ENCODE measurements around the gene PLEKHA5.
"Not testable (repeated sequence)": the region's sequence is repeated elsewhere in the genome, so short reads cannot be mapped to it uniquely, and the experiment has no call there.

The PLEKHA5 gene

GRCh38 chr12:19201661-19202060, 72.1 kb downstream of the PLEKHA5 start:
- DNase-seq = no peak

GRCh38 chr12:19203013-19203412, 73.5 kb downstream of the PLEKHA5 start:
- DNase-seq = no peak

GRCh38 chr12:19203539-19204506, 74.3 kb downstream of the PLEKHA5 start:
- no peak for DNase-seq

- DNase-seq = no peak
Observed at GRCh38 chr12:19205120-19205519, 75.6 kb downstream of the PLEKHA5 start.

- DNase-seq = no peak
Observed at GRCh38 chr12:19206493-19207077, 77.1 kb downstream of the PLEKHA5 start.

- DNase-seq = no peak
Observed at GRCh38 chr12:19208456-19208855, 78.9 kb downstream of the PLEKHA5 start.

GRCh38 chr12:19209661-19210060, 80.1 kb downstream of the PLEKHA5 start:
- DNase-seq = peak; percentile 60

- DNase-seq = no peak
Observed at GRCh38 chr12:19211802-19212201, 82.3 kb downstream of the PLEKHA5 start.

- DNase-seq = no peak
Observed at GRCh38 chr12:19212245-19212644, 82.7 kb downstream of the PLEKHA5 start.

GRCh38 chr12:19214020-19214419, 84.5 kb downstream of the PLEKHA5 start:
- no peak for DNase-seq

- DNase-seq = no peak
Observed at GRCh38 chr12:19215115-19215514, 85.6 kb downstream of the PLEKHA5 start.

- no peak for DNase-seq
Observed at GRCh38 chr12:19217446-19217845, 87.9 kb downstream of the PLEKHA5 start.

GRCh38 chr12:19220205-19220604, 90.7 kb downstream of the PLEKHA5 start:
- DNase-seq = peak; percentile 65

- DNase-seq = peak; percentile 73
Observed at GRCh38 chr12:19220852-19221466, 91.4 kb downstream of the PLEKHA5 start.

- DNase-seq = peak; percentile 43
Observed at GRCh38 chr12:19222558-19222957, 93.0 kb downstream of the PLEKHA5 start.

- DNase-seq = no peak
Observed at GRCh38 chr12:19223018-19223417, 93.5 kb downstream of the PLEKHA5 start.

- DNase-seq = peak; percentile 53
Observed at GRCh38 chr12:19223695-19224094, 94.2 kb downstream of the PLEKHA5 start.

GRCh38 chr12:19224746-19225145, 95.2 kb downstream of the PLEKHA5 start:
- DNase-seq = no peak

- DNase-seq = no peak
Observed at GRCh38 chr12:19227190-19227879, 97.8 kb downstream of the PLEKHA5 start.

- DNase-seq = no peak
Observed at GRCh38 chr12:19227880-19228210, 98.3 kb downstream of the PLEKHA5 start.

GRCh38 chr12:19229021-19229420, 99.5 kb downstream of the PLEKHA5 start:
- DNase-seq = not testable (repeated sequence)

GRCh38 chr12:19230299-19230866, 100.8 kb downstream of the PLEKHA5 start:
- DNase-seq = no peak

GRCh38 chr12:19230896-19231295, 101.4 kb downstream of the PLEKHA5 start:
- DNase-seq = no peak
